DOHH2 (cell line): Measurements from ENCODE around the gene NMS.

Source experiments
- H3F3A ChIP-seq: fragments of 200-600 bp; sonication (generic), shearing (Covaris generic); 2 replicates; pipeline ENCODE4 v1.6.0; 2016; ENCODE audit warnings: antibody characterized with exemption, mild to moderate bottlenecking; ENCODE audit not compliant: control insufficient read depth, insufficient read depth
- H3K27ac ChIP-seq: fragments of 200-600 bp; sonication (generic); 2 replicates; pipeline ENCODE4 v1.5.1; 2014; ENCODE audit warnings: low read depth, mild to moderate bottlenecking, low read length, moderate library complexity
- H3K27me3 ChIP-seq: fragments of 200-600 bp; sonication (generic); 2 replicates; pipeline ENCODE4 v1.6.1; 2014; ENCODE audit warnings: mild to moderate bottlenecking, low read length, mixed read lengths; ENCODE audit not compliant: control insufficient read depth
- H3K36me3 ChIP-seq: fragments of 200-600 bp; sonication (generic); 2 replicates; pipeline ENCODE4 v1.6.1; 2014; ENCODE audit warnings: mild to moderate bottlenecking, low read length, moderate library complexity, mixed read lengths; ENCODE audit not compliant: control insufficient read depth
- H3K4me1 ChIP-seq: fragments of 200-600 bp; sonication (generic); 2 replicates; pipeline ENCODE4 v1.6.1; 2014; ENCODE audit warnings: mild to moderate bottlenecking, low read length, mixed read lengths; ENCODE audit not compliant: control insufficient read depth
- H3K4me2 ChIP-seq: fragments of 200-600 bp; sonication (generic); 2 replicates; pipeline ENCODE4 v1.6.0; 2014; ENCODE audit warnings: mild to moderate bottlenecking, low read length, moderate library complexity
- H3K4me3 ChIP-seq: fragments of 200-600 bp; sonication (generic); 2 replicates; pipeline ENCODE4 v1.5.1; 2014; ENCODE audit warnings: mild to moderate bottlenecking, low read length, mixed read lengths
- H3K79me2 ChIP-seq: fragments of 200-600 bp; sonication (generic); 2 replicates; pipeline ENCODE4 v1.6.1; 2014; ENCODE audit warnings: mild to moderate bottlenecking, low read length, mixed read lengths; ENCODE audit not compliant: control insufficient read depth
- H3K9me2 ChIP-seq: fragments of 200-600 bp; sonication (generic); replicated peaks from 2 replicates; pipeline ENCODE4 v1.6.1; 2014; ENCODE audit warnings: mild to moderate bottlenecking, low read length, mixed read lengths; ENCODE audit not compliant: control insufficient read depth
- H3K9me3 ChIP-seq: fragments of 200-600 bp; sonication (generic); 2 replicates; pipeline ENCODE4 v1.6.1; 2014; ENCODE audit warnings: antibody characterized with exemption, low read length, mixed read lengths; ENCODE audit not compliant: control insufficient read depth, insufficient read depth
- H4K20me1 ChIP-seq: fragments of 200-600 bp; sonication (generic); 2 replicates; pipeline ENCODE4 v1.6.0; 2014; ENCODE audit warnings: low read depth, mild to moderate bottlenecking, antibody characterized with exemption, low read length, moderate library complexity; ENCODE audit not compliant: control insufficient read depth, insufficient read depth
- CTCF ChIP-seq: fragments of 200-600 bp; sonication (generic); IDR thresholded peaks from one replicate; pipeline ENCODE4 v1.5.1; 2014; ENCODE audit warnings: antibody characterized with exemption, mild to moderate bottlenecking, low read depth, low read length; ENCODE audit not compliant: poor library complexity, severe bottlenecking
- EZH2phosphoT487 ChIP-seq: fragments of 200-600 bp; sonication (generic); IDR thresholded peaks from 2 replicates; pipeline ENCODE4 v1.6.1; 2017; ENCODE audit warnings: borderline replicate concordance, mild to moderate bottlenecking, antibody characterized with exemption, low read length, moderate library complexity, mixed read lengths

NMS gene

DNA sequence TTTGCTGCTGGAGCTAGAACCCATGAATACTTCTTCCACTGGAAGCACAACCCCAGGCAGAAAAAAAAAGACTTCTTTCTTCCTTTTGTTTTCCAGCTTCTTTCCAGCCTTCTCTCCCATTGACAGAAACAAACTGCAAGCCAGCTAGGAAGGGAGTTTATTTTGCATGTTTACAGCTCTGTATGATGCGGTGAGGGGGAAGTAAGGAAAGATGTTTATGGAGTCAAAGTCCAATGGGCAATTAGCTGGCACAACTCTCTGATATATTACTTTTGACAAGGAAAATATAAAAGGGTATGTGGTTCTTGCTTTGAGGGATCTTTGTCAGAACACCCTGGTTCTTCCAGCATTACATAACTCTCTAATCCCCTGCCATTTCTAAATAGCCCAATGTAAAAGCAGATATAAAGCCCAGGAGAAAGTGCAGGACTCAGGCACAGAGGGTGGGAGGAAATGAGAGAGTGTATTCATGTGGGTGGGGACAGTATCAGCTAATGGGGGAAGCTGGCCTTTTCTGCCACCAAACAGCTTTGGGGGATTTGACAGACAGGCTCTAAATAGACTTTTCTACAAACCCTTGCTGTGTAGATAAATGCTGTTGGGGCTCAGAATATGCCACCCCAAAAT, 9.3 kb upstream of the NMS start:
- no peaks in the 10 kb centered on the region for H3K4me1 ChIP-seq
- no peaks in the 10 kb centered on the region for H4K20me1 ChIP-seq
- H3F3A ChIP-seq = no peaks in the 10 kb centered on the region
- H3K36me3 ChIP-seq = no peaks in the 10 kb centered on the region
- TF ChIP-seq CTCF (no peak), EZH2phosphoT487 (no peak)
- H3K9me3 ChIP-seq = peaks cover 3% of the 10 kb centered on the region; the same call in 1 of the 2 replicates
- H3K79me2 ChIP-seq = no peaks in the 10 kb centered on the region
- H3K27me3 ChIP-seq = no peaks in the 10 kb centered on the region
- H3K4me3 ChIP-seq = no peak overlapping the region
- no peak overlapping the region for H3K4me2 ChIP-seq
- H3K9me2 ChIP-seq = no peaks in the 10 kb centered on the region
- no peak overlapping the region for H3K27ac ChIP-seq

DNA sequence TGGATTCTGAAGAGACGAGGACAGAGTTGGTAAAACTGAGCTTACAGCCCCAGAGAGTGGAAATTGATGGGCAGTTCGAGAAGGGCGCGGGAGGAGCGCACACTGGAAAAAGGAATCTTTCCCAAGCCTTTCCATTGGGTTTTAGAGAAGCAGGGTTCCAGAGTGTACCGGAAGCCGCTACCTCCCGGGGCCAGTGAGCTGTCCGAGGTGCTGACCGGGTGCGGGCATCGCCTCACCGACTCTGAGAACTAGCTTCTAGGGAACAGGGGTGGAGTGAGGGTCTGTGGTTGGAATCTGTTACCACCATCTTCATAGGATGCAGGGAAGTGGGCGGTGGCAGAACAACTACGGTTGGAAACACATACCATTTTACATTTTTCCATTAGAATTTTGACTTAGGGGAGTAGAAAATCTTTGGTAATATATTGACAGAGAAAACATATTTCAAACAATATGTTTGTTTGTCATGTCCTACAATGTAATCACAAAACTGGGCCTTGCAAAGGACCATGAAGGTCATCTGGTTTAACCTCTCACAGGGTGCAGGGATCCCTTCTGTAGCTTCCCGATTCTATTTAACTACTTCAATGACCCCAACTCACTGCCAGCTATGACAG, 724 bp downstream of the NMS start:
- Histone ChIP-seq H3F3A (no peaks in the 10 kb centered on the region), H3K36me3 (no peaks in the 10 kb centered on the region), H3K27me3 (0 out of 2 replicates have a peak, but pooled peaks cover 7% of the 10 kb centered on the region), H3K27ac (no peak overlapping the region), H3K4me1 (no peaks in the 10 kb centered on the region), H3K4me2 (no peak overlapping the region), H3K9me3 (no peaks in the 10 kb centered on the region), H3K4me3 (no peak overlapping the region), H3K79me2 (no peaks in the 10 kb centered on the region), H3K9me2 (no peaks in the 10 kb centered on the region; the same call in 1 of the 2 replicates), H4K20me1 (no peaks in the 10 kb centered on the region)
- TF ChIP-seq EZH2phosphoT487 (no peak), CTCF (no peak)

DNA sequence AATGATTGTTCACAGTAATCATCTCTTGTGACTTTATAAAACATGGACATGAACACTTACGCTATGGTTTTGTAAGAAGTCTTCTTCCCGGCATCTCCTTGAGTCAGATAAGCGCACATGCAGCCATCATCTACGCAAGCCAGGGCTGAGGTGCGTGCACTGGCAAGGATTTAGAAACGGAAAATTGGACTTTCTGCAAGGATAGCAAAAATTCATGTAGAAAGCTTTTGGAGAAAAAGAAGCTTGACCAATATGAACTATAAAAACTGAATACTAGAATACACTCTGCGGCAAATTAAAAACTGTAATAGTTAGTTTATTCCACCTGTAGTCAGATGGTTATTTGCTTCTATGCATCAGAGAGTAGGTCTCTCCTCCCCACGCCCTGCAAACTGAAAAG, 6.3 kb downstream of the NMS start:
- Histone ChIP-seq H3K4me3 (no peak overlapping the region), H3K4me1 (no peaks in the 10 kb centered on the region), H3K27ac (no peak overlapping the region), H3K9me2 (no peaks in the 10 kb centered on the region; the same call in 1 of the 2 replicates), H4K20me1 (no peaks in the 10 kb centered on the region), H3K9me3 (no peaks in the 10 kb centered on the region), H3F3A (no peaks in the 10 kb centered on the region), H3K4me2 (no peak overlapping the region), H3K79me2 (no peaks in the 10 kb centered on the region), H3K27me3 (0 out of 2 replicates have a peak, but pooled peaks cover 7% of the 10 kb centered on the region), H3K36me3 (no peaks in the 10 kb centered on the region)
- no peak for TF ChIP-seq CTCF
- no peak for TF ChIP-seq EZH2phosphoT487
